ENCODE measurements around the gene SETBP1. TPM values are rescaled to one million over a fixed set of nuclear protein-coding genes. Genes with fewer than 3 reads are reported as not detected.

SETBP1 gene
- total and polyA plus RNA-seq, 2 donors from 2014 or later, result 2.7 to 71.7 TPM

- H3K4me1 ChIP-seq (ENCODE audit: control insufficient read depth in 2 of 3, insufficient read depth in 2 of 3, low read depth in 1 of 3, low read length in 3 of 3), result peaks cover 0 to 24% (median 4%) of the 10 kb centered on the region in 3 donors
- H3K4me3 ChIP-seq (ENCODE audit: low read length in 3 of 3), result no peak overlapping the region
- DNase-seq, result peak in 1 of 5 donors; percentile 61
- FAIRE-seq, result no peak
- TF ChIP-seq CTCF (IDR thresholded peaks at IDR 0.05; ENCODE audit: borderline replicate concordance, extremely low read depth, insufficient read depth), result no peak
- H3K9me3 ChIP-seq (ENCODE audit: control insufficient read depth in 2 of 3, insufficient read depth in 1 of 3, low read length in 3 of 3), result no peaks in the 10 kb centered on the region
- H3K27ac ChIP-seq (ENCODE audit: low read depth in 2 of 2, low read length in 2 of 2), result peak overlapping the region in 1 of 2 donors; percentile 2
- H3K9ac ChIP-seq (ENCODE audit: low read length in 3 of 3), result no peak overlapping the region
- H3K36me3 ChIP-seq (ENCODE audit: control insufficient read depth in 2 of 3, insufficient read depth in 3 of 3, low read length in 3 of 3), result no peaks in the 10 kb centered on the region
- intact Hi-C loops (cut with DNase I), result no loop called here
- H3K27me3 ChIP-seq (ENCODE audit: control insufficient read depth, insufficient read depth, low read length), result no peaks in the 10 kb centered on the region
Observed at GRCh38 chr18:44848644-44849335, 168.1 kb downstream of the SETBP1 start.

DNA sequence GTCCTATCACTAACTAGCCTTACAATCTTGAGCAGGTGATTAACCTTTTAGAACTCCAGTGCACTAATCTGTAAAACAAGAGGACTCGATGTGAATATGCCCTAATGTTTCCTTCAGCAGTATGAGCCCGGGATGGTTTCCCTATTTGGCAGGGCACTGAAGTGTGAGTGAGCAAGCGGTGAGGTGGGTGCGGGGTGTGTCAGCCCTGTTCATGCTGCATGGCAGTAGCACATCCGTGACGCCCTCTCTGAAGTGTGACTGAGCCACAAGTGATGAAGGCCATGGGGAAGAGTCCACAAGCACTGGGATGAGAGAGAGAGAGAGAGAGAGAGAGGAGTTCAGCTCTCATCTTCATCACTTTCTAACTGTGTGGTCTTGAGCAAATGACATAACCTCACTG, 168.7 kb downstream of the SETBP1 start:
- Histone ChIP-seq H3K4me1 (ENCODE audit: control insufficient read depth in 2 of 3, insufficient read depth in 2 of 3, low read depth in 1 of 3, low read length in 3 of 3) (peaks cover 0 to 24% (median 4%) of the 10 kb centered on the region in 3 donors), H3K9ac (ENCODE audit: low read length in 3 of 3) (no peak overlapping the region), H3K4me3 (ENCODE audit: low read length in 3 of 3) (no peak overlapping the region), H3K27ac (ENCODE audit: low read depth in 2 of 2, low read length in 2 of 2) (no peak overlapping the region), H3K27me3 (ENCODE audit: control insufficient read depth, insufficient read depth, low read length) (no peaks in the 10 kb centered on the region), H3K36me3 (ENCODE audit: control insufficient read depth in 2 of 3, insufficient read depth in 3 of 3, low read length in 3 of 3) (no peaks in the 10 kb centered on the region), H3K9me3 (ENCODE audit: control insufficient read depth in 2 of 3, insufficient read depth in 1 of 3, low read length in 3 of 3) (no peaks in the 10 kb centered on the region)
- intact Hi-C loops (cut with DNase I), result no loop called here
- TF ChIP-seq CTCF (IDR thresholded peaks at IDR 0.05; ENCODE audit: borderline replicate concordance, extremely low read depth, insufficient read depth), result no peak
- DNase-seq (peak in 2 of 5 donors; percentile 63 to 74), FAIRE-seq (no peak)

- intact Hi-C loops (cut with DNase I), result no loop called here
- Histone ChIP-seq H3K27ac (ENCODE audit: low read depth in 2 of 2, low read length in 2 of 2) (no peak overlapping the region), H3K4me3 (ENCODE audit: low read length in 3 of 3) (no peak overlapping the region), H3K4me1 (ENCODE audit: control insufficient read depth in 2 of 3, insufficient read depth in 2 of 3, low read depth in 1 of 3, low read length in 3 of 3) (peaks cover 0 to 24% (median 4%) of the 10 kb centered on the region in 3 donors), H3K9me3 (ENCODE audit: control insufficient read depth in 2 of 3, insufficient read depth in 1 of 3, low read length in 3 of 3) (no peaks in the 10 kb centered on the region), H3K36me3 (ENCODE audit: control insufficient read depth in 2 of 3, insufficient read depth in 3 of 3, low read length in 3 of 3) (no peaks in the 10 kb centered on the region), H3K27me3 (ENCODE audit: control insufficient read depth, insufficient read depth, low read length) (no peaks in the 10 kb centered on the region), H3K9ac (ENCODE audit: low read length in 3 of 3) (no peak overlapping the region)
- DNase-seq (no peak), FAIRE-seq (no peak)
- no peak for TF ChIP-seq CTCF (IDR thresholded peaks at IDR 0.05; ENCODE audit: borderline replicate concordance, extremely low read depth, insufficient read depth)
Observed at GRCh38 chr18:44850001-44850400, 169.3 kb downstream of the SETBP1 start.

Data from kidney (tissue), 14 donors.